Transverse colon (tissue), 4 donors: ENCODE measurements around the gene ASCL1. TPM values are rescaled to one million over a fixed set of nuclear protein-coding genes. Genes with fewer than 3 reads are reported as not detected.

ENCODE experiments used
- DNase-seq: peaks from one replicate; pipeline ENCODE4 v3.0.0-alpha.2; 2019
- H3K27ac ChIP-seq, 4 donors: fragments of 200-600 bp; sonication (generic); 2 replicates each; pipeline ENCODE4 v1.5.1; 2016 to 2018; ENCODE audit warnings: inconsistent platforms in 4 of 4
- H3K27me3 ChIP-seq: fragments of 200-600 bp; sonication (generic); 2 replicates; pipeline ENCODE4 v1.5.1; 2017; ENCODE audit warnings: inconsistent platforms
- H3K36me3 ChIP-seq, 4 donors: fragments of 200-600 bp; sonication (generic); 2 replicates each; pipeline ENCODE4 v1.5.1; 2017 to 2019; ENCODE audit warnings: inconsistent platforms in 4 of 4
- H3K4me1 ChIP-seq, 4 donors: fragments of 200-600 bp; sonication (generic); 2 replicates each; pipeline ENCODE4 v1.5.1; 2017 to 2020; ENCODE audit warnings: inconsistent platforms in 4 of 4
- H3K4me3 ChIP-seq, 4 donors: fragments of 200-600 bp; sonication (generic); 1 replicate in 1 of 4; 2 replicates in 3 of 4; pipeline versions ENCODE4 v1.5.1 to v1.6.1; 2017 to 2019; ENCODE audit warnings: inconsistent platforms in 4 of 4
- H3K9me3 ChIP-seq, 2 donors: fragments of 200-600 bp; sonication (generic); 2 replicates each; pipeline ENCODE4 v1.5.1; 2017 to 2019; ENCODE audit warnings: inconsistent platforms in 2 of 2
- CTCF ChIP-seq, 5 experiments: fragments of 200-600 bp in 3 of 5; fragments of 450-650 bp in 2 of 5; sonication (generic) in 3 of 5; IDR thresholded peaks; 1 replicate in 2 of 5; 2 replicates in 3 of 5; pipeline ENCODE4 v1.5.1; 2016 to 2017; ENCODE audit warnings: antibody characterized with exemption in 5 of 5, inconsistent platforms in 3 of 5, mild to moderate bottlenecking in 2 of 5, moderate library complexity in 1 of 5
- EP300 ChIP-seq: sonication (generic); formaldehyde crosslinking; IDR thresholded peaks from one replicate; pipeline ENCODE4 v1.6.1; 2017; ENCODE audit warnings: antibody characterized with exemption, low read depth
- POLR2A ChIP-seq: fragments of 450-650 bp; IDR thresholded peaks from one replicate; pipeline ENCODE4 v1.6.1; 2016; ENCODE audit warnings: antibody characterized with exemption, mild to moderate bottlenecking, moderate library complexity
- POLR2AphosphoS5 ChIP-seq, 3 donors: sonication (generic); formaldehyde crosslinking; IDR thresholded peaks; one replicate each; pipeline ENCODE4 v1.6.1; 2016; ENCODE audit warnings: antibody characterized with exemption in 3 of 3
- WGBS, 2 donors: methylation state at CpG; one replicate each; pipeline ENCODE4 v1.1.5; 2018; ENCODE audit warnings: low coverage in 1 of 2; 5-methylcytosine and 5-hydroxymethylcytosine counted together
- in situ Hi-C, 4 donors: fragments of 200-750 bp; cut with MboI; loops; one replicate each; pipeline versions ENCODE4 v1.15.0 to v1.15.1; 2017; ENCODE audit warnings: low sequenced_read_pairs in 3 of 4, low pct_ligation_motif_present in 1 of 4, low pct_unique_long_range_greater_than_20kb in 1 of 4
- intact Hi-C: fragments of 100-400 bp; cut with DNase I; formaldehyde crosslinking; loops from one replicate; pipeline ENCODE4 v1.15.1; 2023; ENCODE audit warnings: low total_unique reads
- total RNA-seq, 4 donors: library from RNA; depleted of rRNA; stranded (reverse); fragments of >200 nt; gene quantifications; one replicate each; pipeline ENCODE4 v1.1.0, GENCODE V29; 2016

Gene ASCL1
- total RNA-seq, 4 donors from 2014 or later = not detected

- Histone ChIP-seq H3K9me3 (no peaks in the 10 kb centered on the region), H3K4me3 (peak overlapping the region in 3 of 4 donors; percentile 16 to 48 (median 29)), H3K4me1 (peaks cover 0 to 24% (median 18%) of the 10 kb centered on the region in 4 donors), H3K36me3 (no peaks in the 10 kb centered on the region), H3K27ac (no peak overlapping the region), H3K27me3 (peaks cover 98% of the 10 kb centered on the region)
- WGBS, 2 donors = 1 to 2% methylated on average over 9 to 31 of the region's 83 CpGs
- intact Hi-C loops = no loop called here
- TF ChIP-seq EP300 (no peak), CTCF (IDR thresholded peaks at IDR 0.05) (no peak), POLR2AphosphoS5 (IDR thresholded peaks at IDR 0.05) (no peak), POLR2A (no peak)
- no peak for DNase-seq
- in situ Hi-C loops = no loop called here
Measured at GRCh38 chr12:102958073-102958829, 777 bp downstream of the ASCL1 start.

- no peaks in the 10 kb centered on the region for H3K36me3 ChIP-seq
- WGBS, 2 donors = 10 to 20% methylated on average over 2 to 15 of the region's 15 CpGs
- TF ChIP-seq POLR2A (no peak), CTCF (IDR thresholded peaks at IDR 0.05) (no peak), EP300 (no peak), POLR2AphosphoS5 (IDR thresholded peaks at IDR 0.05) (no peak)
- intact Hi-C loops (no loop called here), in situ Hi-C loops (no loop called here)
- peak overlapping the region in 2 of 4 donors; percentile 29 to 48 for H3K4me3 ChIP-seq
- peaks cover 0 to 4% of the 10 kb centered on the region in 2 donors for H3K9me3 ChIP-seq
- DNase-seq = no peak
- peaks cover 0 to 24% (median 18%) of the 10 kb centered on the region in 4 donors for H3K4me1 ChIP-seq
- H3K27ac ChIP-seq = no peak overlapping the region
- peaks cover 98% of the 10 kb centered on the region for H3K27me3 ChIP-seq
Measured at GRCh38 chr12:102958830-102959176, 1.3 kb downstream of the ASCL1 start.

- intact Hi-C loops (no loop called here), in situ Hi-C loops (no loop called here)
- Histone ChIP-seq H3K27me3 (peaks cover 98% of the 10 kb centered on the region), H3K4me1 (peaks cover 0 to 24% (median 18%) of the 10 kb centered on the region in 4 donors), H3K4me3 (no peak overlapping the region), H3K36me3 (no peaks in the 10 kb centered on the region), H3K27ac (no peak overlapping the region), H3K9me3 (peaks cover 0 to 7% of the 10 kb centered on the region in 2 donors)
- TF ChIP-seq POLR2AphosphoS5 (IDR thresholded peaks at IDR 0.05) = no peak
- no peak for TF ChIP-seq CTCF (IDR thresholded peaks at IDR 0.05)
- no peak for TF ChIP-seq EP300
- no peak for TF ChIP-seq POLR2A
- WGBS, 2 donors = 20 to 21% methylated on average over 1 to 14 of the region's 14 CpGs
- DNase-seq = no peak
Measured at GRCh38 chr12:102959391-102959790, 1.9 kb downstream of the ASCL1 start.

- in situ Hi-C loops (no loop called here), intact Hi-C loops (no loop called here)
- WGBS, 2 donors = 14 to 26% methylated on average over 18 to 19 of the region's 19 CpGs
- TF ChIP-seq POLR2A (no peak), CTCF (IDR thresholded peaks at IDR 0.05) (no peak), POLR2AphosphoS5 (IDR thresholded peaks at IDR 0.05) (no peak), EP300 (no peak)
- no peak overlapping the region for H3K27ac ChIP-seq
- DNase-seq = no peak
- H3K4me1 ChIP-seq = peaks cover 0 to 31% (median 23%) of the 10 kb centered on the region in 4 donors
- no peaks in the 10 kb centered on the region for H3K36me3 ChIP-seq
- no peak overlapping the region for H3K4me3 ChIP-seq
- peaks cover 0 to 7% of the 10 kb centered on the region in 2 donors for H3K9me3 ChIP-seq
- peaks cover 98% of the 10 kb centered on the region for H3K27me3 ChIP-seq
Measured at GRCh38 chr12:102960766-102961465, 3.4 kb downstream of the ASCL1 start.
